ENCODE measurements around the gene EPB41L4A.

EPB41L4A gene

GRCh38 chr5:112121258-112121657 is 297.8 kb downstream of the EPB41L4A start:
- in situ Hi-C loops (cut with HindIII; ENCODE audit: low sequenced_read_pairs): no loop called here

- in situ Hi-C loops (cut with HindIII; ENCODE audit: low sequenced_read_pairs): no loop called here
Observed at GRCh38 chr5:112119969-112120368, 299.1 kb downstream of the EPB41L4A start.

- in situ Hi-C loops (cut with HindIII; ENCODE audit: low sequenced_read_pairs): no loop called here
Observed at GRCh38 chr5:112119508-112119907, 299.6 kb downstream of the EPB41L4A start.

GRCh38 chr5:112117551-112117950 is 301.5 kb downstream of the EPB41L4A start:
- in situ Hi-C loops (cut with HindIII; ENCODE audit: low sequenced_read_pairs): no loop called here

- in situ Hi-C loops (cut with HindIII; ENCODE audit: low sequenced_read_pairs): no loop called here
Observed at GRCh38 chr5:112116371-112116770, 302.7 kb downstream of the EPB41L4A start.

GRCh38 chr5:112113565-112113964 is 305.5 kb downstream of the EPB41L4A start:
- in situ Hi-C loops (cut with HindIII; ENCODE audit: low sequenced_read_pairs): no loop called here
